CD1c-positive myeloid dendritic cell (primary cell): ENCODE data around the gene DYNLT2B.
"Not testable (repeated sequence)": the region's sequence is repeated elsewhere in the genome, so short reads cannot be mapped to it uniquely, and the experiment has no call there.

Source experiments
- DNase-seq: peaks from one replicate; pipeline ENCODE4 v3.0.0-alpha.2; 2016; ENCODE audit errors: extremely low spot score

Gene DYNLT2B

GRCh38 chr3:196272826-196273225 is 45.2 kb downstream of the DYNLT2B start:
- no peak for DNase-seq

- DNase-seq: no peak
These were observed 47.5 kb downstream of the DYNLT2B start for GRCh38 chr3:196270499-196270898.

GRCh38 chr3:196268284-196269163 is 49.5 kb downstream of the DYNLT2B start:
- DNase-seq: peak; percentile 35

DNA sequence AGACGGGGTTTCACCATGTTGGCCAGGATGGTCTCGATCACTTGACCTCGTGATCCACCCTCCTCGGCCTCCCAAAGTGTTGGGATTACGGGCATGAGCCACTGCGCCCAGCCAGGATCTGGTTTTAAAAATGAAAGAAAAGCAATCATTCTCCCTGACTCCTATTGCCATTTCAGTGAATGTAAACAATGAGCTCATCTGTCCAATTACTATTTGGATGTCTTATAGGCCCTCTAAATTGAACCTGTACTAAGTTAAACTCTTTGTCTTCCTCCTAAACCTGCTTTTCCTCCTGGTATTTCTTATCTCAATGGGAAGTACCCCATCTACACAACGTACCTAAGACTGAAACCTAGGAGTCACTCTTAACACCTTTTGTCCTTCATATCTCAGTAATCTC is 54.2 kb downstream of the DYNLT2B start:
- DNase-seq: no peak

DNA sequence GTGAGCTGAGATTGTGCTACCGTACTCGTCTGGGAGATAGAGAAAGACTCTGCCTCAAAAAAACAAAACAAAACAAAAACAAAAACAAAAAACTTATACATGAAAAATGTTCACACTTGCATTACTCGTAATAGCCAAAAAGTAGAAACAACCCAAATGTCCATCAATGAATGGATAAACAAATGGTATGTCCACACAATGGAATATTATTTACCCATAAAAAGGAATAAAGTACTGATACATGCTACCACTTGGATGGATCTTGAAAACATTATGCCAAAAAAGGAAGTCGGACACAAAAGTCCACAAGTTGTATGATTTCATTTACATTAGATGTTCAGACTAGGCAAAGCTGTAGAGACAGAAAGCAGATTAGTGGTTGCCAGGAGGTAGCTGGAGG is 57.3 kb downstream of the DYNLT2B start:
- no peak for DNase-seq

DNA sequence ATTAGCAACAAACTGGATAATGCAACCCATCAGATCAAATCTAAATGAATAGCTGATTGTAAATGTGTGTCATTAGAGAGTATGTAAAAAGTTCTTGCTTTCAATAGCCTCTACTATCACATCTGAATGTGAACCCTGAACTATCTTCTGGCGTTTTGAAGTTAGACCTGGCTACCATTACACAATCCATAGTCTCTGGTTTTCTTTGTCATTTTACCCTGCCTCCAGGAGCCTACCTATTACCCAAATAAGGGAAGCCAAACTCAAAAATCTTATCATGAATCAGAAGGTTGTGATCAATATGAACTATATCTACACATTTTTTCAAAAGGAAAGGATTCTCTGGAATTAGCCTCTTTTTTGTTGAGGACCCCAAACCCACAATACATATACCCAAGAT is 62.3 kb downstream of the DYNLT2B start:
- no peak for DNase-seq

GRCh38 chr3:196254376-196255283 is 63.4 kb downstream of the DYNLT2B start:
- no peak for DNase-seq

- DNase-seq: no peak
These were observed 66.1 kb downstream of the DYNLT2B start for GRCh38 chr3:196251918-196252317.

GRCh38 chr3:196246612-196247308 is 71.3 kb downstream of the DYNLT2B start:
- DNase-seq: no peak

GRCh38 chr3:196244166-196244565 is 73.9 kb downstream of the DYNLT2B start:
- DNase-seq: not testable (repeated sequence)

DNA sequence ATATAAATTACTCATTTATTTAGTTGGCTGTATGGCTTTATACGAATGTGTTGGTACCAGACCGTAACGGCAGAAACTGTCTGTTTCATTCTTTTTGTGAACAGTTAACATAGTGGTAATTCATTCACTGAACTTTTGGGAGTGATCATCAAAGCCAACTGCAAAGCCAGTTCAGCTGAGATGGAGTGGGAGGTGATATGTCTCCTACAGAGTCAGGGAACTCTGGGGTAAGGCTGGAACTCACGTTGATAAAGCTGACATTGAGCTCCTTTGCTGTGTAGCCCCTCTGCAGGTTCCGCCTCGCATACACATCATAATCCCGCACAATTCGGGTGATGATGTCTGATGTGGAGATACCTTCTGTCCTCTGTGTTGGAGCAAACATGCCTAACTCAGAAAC is 76.3 kb downstream of the DYNLT2B start:
- no peak for DNase-seq
